Caco-2 (cell line): Measurements from ENCODE around the gene SLITRK2. TPM values are rescaled to one million over a fixed set of nuclear protein-coding genes. Genes with fewer than 3 reads are reported as not detected.

Source experiments
- BruUV-seq: library from RNA; stranded (reverse); fragments of 400-500 nt; replicated peaks from 2 replicates; lab custom pipeline; 2021; lab: Mats Ljungman, UMichigan
- CTCF ChIA-PET: fragments of 300-600 bp; sonication (Branson Sonifier 250); formaldehyde crosslinking; loops from one replicate; lab custom pipeline; 2022; ENCODE audit warnings: antibody characterized with exemption; lab: Charles Lee
- POLR2A ChIA-PET: fragments of 300-600 bp; sonication (Branson Sonifier 250); formaldehyde crosslinking; loops from one replicate; lab custom pipeline; 2022; ENCODE audit warnings: antibody characterized with exemption; lab: Charles Lee
- DNase-seq, 2 experiments: peaks; one replicate each; pipeline versions ENCODE4 v3.0.0 to v3.0.0-alpha.2; 2020 to 2022
- H3K27me3 ChIP-seq: replicated peaks from 2 replicates; pipeline ENCODE4 v1.6.0; 2011; ENCODE audit warnings: low read length; ENCODE audit not compliant: control insufficient read depth, insufficient read depth
- H3K36me3 ChIP-seq: 2 replicates; pipeline ENCODE4 v1.5.1; 2011; ENCODE audit warnings: low read length; ENCODE audit not compliant: control insufficient read depth, insufficient read depth
- H3K4me1 ChIP-seq: fragments of 250-450 bp; sonication (Bioruptor Pico); 2 replicates; pipeline ENCODE4 v1.5.1; 2020; ENCODE audit warnings: mild to moderate bottlenecking
- H3K4me3 ChIP-seq: 2 replicates; pipeline ENCODE4 v1.5.1; 2011; ENCODE audit warnings: low read depth, mild to moderate bottlenecking, control low read depth, low read length
- H3K9me3 ChIP-seq: fragments of 250-450 bp; sonication (Bioruptor Pico); 2 replicates; pipeline ENCODE4 v1.5.1; 2020; ENCODE audit warnings: mild to moderate bottlenecking, moderate library complexity
- H3K27ac Mint-ChIP-seq: one replicate; pipeline ENCODE4 v1.8.0; 2022; ENCODE audit warnings: mixed read lengths; ENCODE audit not compliant: unreplicated experiment
- H3K27me3 Mint-ChIP-seq: one replicate; pipeline ENCODE4 v1.8.0; 2022; ENCODE audit warnings: mixed read lengths; ENCODE audit not compliant: insufficient read depth, unreplicated experiment
- H3K36me3 Mint-ChIP-seq: one replicate; pipeline ENCODE4 v1.8.0; 2022; ENCODE audit warnings: mild to moderate bottlenecking, mixed read lengths; ENCODE audit not compliant: insufficient read depth, unreplicated experiment
- H3K4me1 Mint-ChIP-seq: one replicate; pipeline ENCODE4 v1.8.0; 2022; ENCODE audit warnings: low read depth, mixed read lengths; ENCODE audit not compliant: unreplicated experiment
- H3K4me3 Mint-ChIP-seq: one replicate; pipeline ENCODE4 v1.8.0; 2022; ENCODE audit warnings: mild to moderate bottlenecking, moderate library complexity, mixed read lengths; ENCODE audit not compliant: unreplicated experiment
- H3K9me3 Mint-ChIP-seq: one replicate; pipeline ENCODE4 v1.8.0; 2022; ENCODE audit warnings: mixed read lengths; ENCODE audit not compliant: unreplicated experiment
- CTCF ChIP-seq, 2 experiments: fragments of 200-600 bp in 1 of 2; IDR thresholded peaks; 1 replicate in 1 of 2; 2 replicates in 1 of 2; pipeline versions ENCODE4 v1.5.1 to v1.8.0; 2011 to 2022; ENCODE audit warnings: antibody characterized with exemption in 1 of 2, control low read depth in 1 of 2, inconsistent platforms in 1 of 2, low read depth in 1 of 2, low read length in 1 of 2, mild to moderate bottlenecking in 1 of 2, moderate library complexity in 1 of 2; ENCODE audit not compliant: insufficient read depth in 1 of 2, severe bottlenecking in 1 of 2, unreplicated experiment in 1 of 2
- intact Hi-C: fragments of 100-400 bp; cut with micrococcal nuclease; formaldehyde crosslinking; loops from one replicate; pipeline ENCODE4 v1.10.0; 2022; ENCODE audit not compliant: unreplicated experiment
- total RNA-seq: library from RNA; stranded (reverse); gene quantifications from 2 replicates; pipeline ENCODE4 v1.2.3, GENCODE V29; 2022

Gene SLITRK2
- total RNA-seq, 1 experiment from 2014 or later: not detected

DNA sequence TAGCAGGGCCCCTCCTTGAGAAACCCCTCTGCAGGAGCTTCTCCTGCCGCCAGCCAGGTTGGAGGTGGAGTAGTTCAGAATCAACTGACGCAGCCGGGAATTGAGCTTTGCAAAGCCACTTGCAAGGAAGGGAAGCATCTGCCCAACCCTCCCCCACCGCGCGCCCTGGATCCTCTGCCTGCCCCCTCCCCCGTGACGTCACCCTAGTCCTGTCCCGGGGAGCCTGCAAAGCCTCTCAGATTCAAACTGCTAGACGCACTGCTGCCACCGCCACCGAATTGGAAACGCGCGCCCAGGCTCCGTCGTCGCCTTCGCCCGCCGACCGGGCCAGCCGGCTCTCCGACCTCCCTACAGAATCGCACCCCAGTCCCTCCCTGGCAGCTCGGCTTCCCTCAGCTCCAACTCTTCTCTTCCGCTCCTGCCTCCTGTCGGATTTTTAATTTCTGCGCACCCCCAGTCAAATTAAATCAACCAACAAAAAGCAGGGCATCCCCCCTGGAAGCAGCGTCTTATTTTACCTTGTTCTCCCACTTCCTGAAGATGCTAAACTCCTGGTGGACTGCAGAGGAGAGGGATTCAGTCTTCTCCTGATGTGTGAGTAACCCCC is 3.8 kb downstream of the SLITRK2 start:
- Histone ChIP-seq H3K27me3 (no peaks in the 10 kb centered on the region), H3K36me3 (no peaks in the 10 kb centered on the region), H3K9me3 (no peaks in the 10 kb centered on the region), H3K4me3 (no peak overlapping the region), H3K4me1 (no peaks in the 10 kb centered on the region)
- DNase-seq: no peak
- Mint-ChIP-seq H3K27me3 (no peaks in the 10 kb centered on the region), H3K27ac (no peak overlapping the region), H3K4me3 (no peak overlapping the region), H3K4me1 (no peaks in the 10 kb centered on the region), H3K36me3 (no peaks in the 10 kb centered on the region), H3K9me3 (no peaks in the 10 kb centered on the region)
- BruUV-seq: no TSS peak
- TF ChIP-seq CTCF (IDR thresholded peaks at IDR 0.05; ENCODE audit: insufficient read depth in 1 of 2, low read depth in 1 of 2, low read length in 1 of 2, severe bottlenecking in 1 of 2, unreplicated experiment in 1 of 2): no peak
- ChIA-PET CTCF (no interaction called here), POLR2A (no interaction called here)
- intact Hi-C loops: no loop called here

- no TSS peak for BruUV-seq
- Mint-ChIP-seq H3K9me3 (no peaks in the 10 kb centered on the region), H3K36me3 (no peaks in the 10 kb centered on the region), H3K27me3 (no peaks in the 10 kb centered on the region), H3K27ac (no peak overlapping the region), H3K4me3 (no peak overlapping the region), H3K4me1 (no peaks in the 10 kb centered on the region)
- no peaks in the 10 kb centered on the region for H3K36me3 ChIP-seq
- CTCF ChIA-PET: no interaction called here
- no peak for TF ChIP-seq CTCF (IDR thresholded peaks at IDR 0.05; ENCODE audit: insufficient read depth in 1 of 2, low read depth in 1 of 2, low read length in 1 of 2, severe bottlenecking in 1 of 2, unreplicated experiment in 1 of 2)
- DNase-seq: no peak
- POLR2A ChIA-PET: no interaction called here
- H3K27me3 ChIP-seq: no peaks in the 10 kb centered on the region
- H3K4me1 ChIP-seq: no peaks in the 10 kb centered on the region
- H3K4me3 ChIP-seq: no peak overlapping the region
- intact Hi-C loops: no loop called here
- H3K9me3 ChIP-seq: no peaks in the 10 kb centered on the region
Measured at GRCh38 chrX:145821898-145822571, 4.4 kb downstream of the SLITRK2 start.

DNA sequence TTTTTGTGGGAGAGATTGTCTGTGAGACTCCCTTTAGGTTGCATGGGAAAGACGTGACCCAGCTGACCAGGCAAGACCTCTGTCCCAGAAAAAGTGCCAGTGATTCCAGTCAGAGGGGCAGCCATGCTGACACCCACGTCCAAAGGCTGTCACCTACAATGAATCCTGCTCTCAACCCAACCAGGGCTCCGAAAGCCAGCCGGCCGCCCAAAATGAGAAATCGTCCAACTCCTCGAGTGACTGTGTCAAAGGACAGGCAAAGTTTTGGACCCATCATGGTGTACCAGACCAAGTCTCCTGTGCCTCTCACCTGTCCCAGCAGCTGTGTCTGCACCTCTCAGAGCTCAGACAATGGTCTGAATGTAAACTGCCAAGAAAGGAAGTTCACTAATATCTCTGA is 5.5 kb downstream of the SLITRK2 start:
- Histone ChIP-seq H3K9me3 (no peaks in the 10 kb centered on the region), H3K4me3 (no peak overlapping the region), H3K27me3 (no peaks in the 10 kb centered on the region), H3K36me3 (no peaks in the 10 kb centered on the region), H3K4me1 (no peaks in the 10 kb centered on the region)
- Mint-ChIP-seq H3K9me3 (no peaks in the 10 kb centered on the region), H3K36me3 (no peaks in the 10 kb centered on the region), H3K27me3 (no peaks in the 10 kb centered on the region), H3K4me3 (no peak overlapping the region), H3K4me1 (no peaks in the 10 kb centered on the region), H3K27ac (no peak overlapping the region)
- no peak for TF ChIP-seq CTCF (IDR thresholded peaks at IDR 0.05; ENCODE audit: insufficient read depth in 1 of 2, low read depth in 1 of 2, low read length in 1 of 2, severe bottlenecking in 1 of 2, unreplicated experiment in 1 of 2)
- no peak for DNase-seq
- BruUV-seq: no TSS peak
- POLR2A ChIA-PET: no interaction called here
- CTCF ChIA-PET: no interaction called here
- intact Hi-C loops: no loop called here
